GM12801 (cell line): Measurements from ENCODE around the gene NDFIP2.

Source experiments
- TF ChIP-seq, protein P1 (sequence below): IDR thresholded peaks from one replicate; pipeline ENCODE4 v1.5.1; 2011; ENCODE audit warnings: control low read depth; ENCODE audit not compliant: insufficient read length; ENCODE audit errors: extremely low read depth

The NDFIP2 gene

DNA sequence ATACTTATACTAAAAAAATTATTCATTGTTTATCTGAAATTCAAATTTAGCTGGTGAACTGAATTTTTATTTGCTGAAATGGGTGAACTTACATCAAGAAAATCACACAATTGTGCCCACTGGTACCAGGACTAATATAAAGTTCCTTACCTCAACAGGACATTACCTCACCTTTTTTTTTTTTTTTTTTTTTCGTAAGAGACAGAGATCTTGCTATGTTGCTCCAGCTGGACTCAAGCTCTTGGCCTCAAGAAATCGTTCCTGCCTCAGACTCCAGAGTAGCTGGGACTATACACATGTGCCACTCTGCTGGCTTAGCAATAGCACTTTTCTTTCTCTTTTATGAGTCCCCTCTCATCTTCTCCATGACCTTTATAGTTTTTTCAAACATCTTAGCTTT, 22.5 kb upstream of the NDFIP2 start:
- TF ChIP-seq, protein P1, sequence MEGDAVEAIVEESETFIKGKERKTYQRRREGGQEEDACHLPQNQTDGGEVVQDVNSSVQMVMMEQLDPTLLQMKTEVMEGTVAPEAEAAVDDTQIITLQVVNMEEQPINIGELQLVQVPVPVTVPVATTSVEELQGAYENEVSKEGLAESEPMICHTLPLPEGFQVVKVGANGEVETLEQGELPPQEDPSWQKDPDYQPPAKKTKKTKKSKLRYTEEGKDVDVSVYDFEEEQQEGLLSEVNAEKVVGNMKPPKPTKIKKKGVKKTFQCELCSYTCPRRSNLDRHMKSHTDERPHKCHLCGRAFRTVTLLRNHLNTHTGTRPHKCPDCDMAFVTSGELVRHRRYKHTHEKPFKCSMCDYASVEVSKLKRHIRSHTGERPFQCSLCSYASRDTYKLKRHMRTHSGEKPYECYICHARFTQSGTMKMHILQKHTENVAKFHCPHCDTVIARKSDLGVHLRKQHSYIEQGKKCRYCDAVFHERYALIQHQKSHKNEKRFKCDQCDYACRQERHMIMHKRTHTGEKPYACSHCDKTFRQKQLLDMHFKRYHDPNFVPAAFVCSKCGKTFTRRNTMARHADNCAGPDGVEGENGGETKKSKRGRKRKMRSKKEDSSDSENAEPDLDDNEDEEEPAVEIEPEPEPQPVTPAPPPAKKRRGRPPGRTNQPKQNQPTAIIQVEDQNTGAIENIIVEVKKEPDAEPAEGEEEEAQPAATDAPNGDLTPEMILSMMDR: no peak

DNA sequence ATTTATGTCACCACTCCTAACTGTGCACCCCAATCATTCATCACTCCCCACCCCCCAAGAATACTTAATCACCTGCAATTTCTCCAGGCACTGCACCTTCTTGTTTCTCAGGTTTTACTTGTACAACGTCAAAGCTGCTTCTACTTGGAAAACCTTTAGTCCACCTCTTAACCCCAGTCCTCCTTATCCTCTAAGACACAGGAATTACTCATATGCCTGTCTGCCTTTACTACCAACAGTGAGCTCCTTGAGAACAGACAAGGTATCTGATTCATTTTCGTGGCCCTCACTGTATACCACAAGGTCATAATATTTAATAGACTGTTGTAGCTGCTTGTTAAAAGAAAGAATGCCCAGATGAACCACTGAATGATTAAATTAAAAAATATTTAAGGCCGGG, 21.0 kb upstream of the NDFIP2 start:
- TF ChIP-seq, protein P1: no peak

- TF ChIP-seq, protein P1: no peak
Measured at GRCh38 chr13:79462895-79463294, 18.1 kb upstream of the NDFIP2 start.

DNA sequence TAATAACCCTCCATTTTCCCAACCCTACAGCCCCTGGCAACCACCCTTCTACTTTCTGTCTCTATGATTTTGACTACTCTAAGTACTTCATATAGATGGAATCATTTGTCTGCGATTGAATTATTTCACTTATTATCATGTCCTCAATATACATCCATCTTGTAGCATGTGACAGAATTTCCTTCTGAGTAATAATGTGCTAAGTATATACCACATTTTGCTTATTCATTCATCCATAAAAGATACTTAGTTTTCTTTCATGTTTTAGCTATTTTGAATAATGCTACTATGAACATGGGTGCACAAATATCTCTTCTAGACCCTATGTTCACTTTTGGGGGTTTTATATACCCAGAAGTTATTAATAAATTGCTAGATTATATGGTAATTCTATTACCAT, 17.4 kb upstream of the NDFIP2 start:
- TF ChIP-seq, protein P1: no peak

DNA sequence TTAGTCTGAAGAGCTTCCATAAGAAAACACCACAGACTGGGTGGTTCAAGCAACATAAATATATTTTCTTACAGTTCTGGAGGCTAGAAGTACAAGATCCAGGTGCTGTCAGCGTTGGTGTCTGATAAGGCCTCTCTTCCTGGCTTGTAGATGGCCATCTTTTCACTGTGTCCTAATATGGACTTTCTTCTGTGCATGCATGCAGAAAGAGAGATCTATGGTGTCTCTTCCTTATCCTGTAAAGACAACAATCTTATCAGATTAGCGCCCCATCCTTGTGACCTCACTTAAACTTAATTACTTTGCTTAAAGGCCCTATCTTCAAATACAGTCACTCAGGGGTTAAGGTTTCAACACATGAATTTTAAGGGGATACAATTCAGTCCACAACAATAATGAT, 14.1 kb upstream of the NDFIP2 start:
- TF ChIP-seq, protein P1: no peak

DNA sequence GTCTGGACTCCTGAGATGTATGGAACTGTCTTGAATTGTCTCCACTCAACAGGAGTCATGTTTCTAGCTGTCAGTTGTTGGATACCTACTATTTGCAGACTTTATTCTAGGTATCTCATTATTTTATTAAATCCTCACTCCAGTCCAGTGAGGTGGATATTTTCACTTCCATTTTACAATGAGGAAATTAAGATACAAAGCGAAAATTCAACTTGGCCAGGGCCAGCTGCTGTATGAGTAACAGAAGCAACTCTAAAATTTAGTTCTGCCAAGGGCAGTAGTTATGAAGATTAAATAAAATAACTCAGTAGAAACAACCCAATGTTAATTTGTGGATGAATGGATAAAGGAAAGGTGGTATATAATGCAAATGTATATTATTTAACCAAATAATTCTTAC, 12.6 kb upstream of the NDFIP2 start:
- TF ChIP-seq, protein P1: no peak

GRCh38 chr13:79468819-79469218, 12.1 kb upstream of the NDFIP2 start:
- TF ChIP-seq, protein P1: no peak

GRCh38 chr13:79469608-79470007, 11.3 kb upstream of the NDFIP2 start:
- TF ChIP-seq, protein P1: no peak
